Left renal cortex interstitium (tissue), 4 donors: ENCODE results near the gene GSTA5. TPM values are rescaled to one million over a fixed set of nuclear protein-coding genes. Genes with fewer than 3 reads are reported as not detected.
"Not testable (repeated sequence)": the region's sequence is repeated elsewhere in the genome, so short reads cannot be mapped to it uniquely, and the experiment has no call there.

Source experiments
- DNase-seq, 4 donors: peaks; one replicate each; pipeline ENCODE4 v3.0.0-alpha.2; 2013; ENCODE audit warnings: low read depth in 4 of 4, low spot score in 2 of 4, missing footprints in 1 of 4
- polyA plus RNA-seq, 4 donors: library from polyadenylated mRNA; unstranded; fragments of 120-200 nt; gene quantifications; one replicate each; pipeline ENCODE4 v1.2.1, GENCODE V29; 2013; ENCODE audit not compliant: insufficient read length in 4 of 4

The GSTA5 gene
- polyA plus RNA-seq, 4 donors, result not detected

DNA sequence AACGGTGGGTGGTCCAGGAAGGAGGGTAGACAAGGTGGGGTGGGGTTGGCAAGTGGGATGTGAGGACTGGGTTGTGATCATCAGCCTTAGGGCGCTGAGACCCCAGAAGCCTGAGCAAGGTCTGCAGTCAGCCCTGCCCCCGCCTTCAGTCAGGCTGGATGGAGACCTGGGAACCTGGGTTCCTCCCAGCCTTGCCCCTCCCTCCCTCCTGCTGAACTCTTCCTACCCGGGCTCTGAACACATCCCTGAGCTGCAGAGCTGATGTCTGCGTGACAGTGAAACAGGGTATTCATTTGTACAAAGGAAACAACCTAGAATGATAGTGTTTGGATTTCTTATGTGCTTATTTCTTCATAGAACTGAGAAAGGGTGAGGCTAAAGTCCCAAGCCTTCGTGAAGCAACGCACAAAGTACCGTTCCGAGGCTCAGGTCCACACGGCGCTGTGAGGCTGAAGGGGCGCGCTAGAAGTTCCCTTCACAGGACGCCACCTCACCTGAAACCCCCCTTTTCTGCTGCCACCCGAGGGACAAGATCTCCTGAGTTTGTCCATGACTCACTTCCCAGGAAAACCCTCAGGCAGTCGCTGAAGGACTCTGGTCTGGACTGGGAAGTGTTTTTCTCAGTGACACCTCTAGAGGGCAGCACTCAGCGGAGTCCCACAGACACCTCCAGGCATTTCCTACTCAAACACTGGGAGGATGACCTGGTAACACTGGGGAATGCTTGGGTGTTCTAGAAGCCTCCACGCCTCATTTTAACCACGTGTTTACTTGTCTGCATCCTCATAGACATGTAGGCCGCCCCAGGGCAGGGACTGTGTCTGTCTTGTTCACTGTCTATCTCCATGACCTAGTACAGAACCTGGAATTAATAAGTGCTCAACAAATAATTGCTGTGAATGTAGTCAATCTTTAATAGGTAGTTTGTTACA is 1.2 kb downstream of the GSTA5 start:
- peak in 1 of 4 donors; percentile 2 for DNase-seq

GRCh38 chr6:52834481-52834880 is 6.1 kb downstream of the GSTA5 start:
- DNase-seq, result no peak

GRCh38 chr6:52830869-52831268 is 9.7 kb downstream of the GSTA5 start:
- DNase-seq, result not testable (repeated sequence)

DNA sequence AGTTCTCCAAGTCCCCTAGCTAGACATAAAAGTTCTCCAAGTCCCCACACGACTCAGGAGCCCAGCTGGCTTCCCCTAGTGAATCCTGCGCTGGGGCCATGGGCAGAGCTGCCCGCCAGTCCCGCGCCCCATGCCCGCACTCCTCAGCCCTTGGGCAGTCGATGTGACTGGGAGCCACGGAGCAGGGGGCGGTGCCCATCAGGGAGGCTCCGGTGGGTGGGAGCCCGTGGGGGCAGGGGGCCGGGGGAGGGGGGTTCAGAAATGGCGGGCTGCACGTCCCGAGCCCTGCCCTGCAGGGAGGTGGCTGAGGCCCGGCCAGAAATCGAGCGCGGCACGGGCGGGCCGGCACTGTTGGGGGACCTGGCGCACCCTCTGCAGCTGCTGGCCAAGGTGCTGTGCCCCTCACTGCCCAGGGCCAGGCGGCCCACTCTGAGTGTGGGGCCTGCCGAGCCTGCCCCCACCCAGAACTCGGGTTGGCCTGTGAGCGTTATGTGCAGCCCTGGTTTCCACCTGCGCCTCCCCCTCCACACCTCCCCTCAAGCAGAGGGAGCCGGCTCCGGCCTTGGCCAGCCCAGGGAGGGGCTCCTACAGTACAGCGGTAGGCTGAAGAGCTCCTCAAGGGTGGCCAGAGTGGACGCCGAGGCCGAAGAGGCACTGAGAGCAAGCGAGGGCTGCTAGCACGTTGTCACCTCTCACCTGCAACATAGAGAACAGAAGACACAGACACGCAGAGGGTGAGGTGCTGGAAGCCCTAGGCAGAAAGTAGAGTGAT is 11.4 kb downstream of the GSTA5 start:
- no peak for DNase-seq

DNA sequence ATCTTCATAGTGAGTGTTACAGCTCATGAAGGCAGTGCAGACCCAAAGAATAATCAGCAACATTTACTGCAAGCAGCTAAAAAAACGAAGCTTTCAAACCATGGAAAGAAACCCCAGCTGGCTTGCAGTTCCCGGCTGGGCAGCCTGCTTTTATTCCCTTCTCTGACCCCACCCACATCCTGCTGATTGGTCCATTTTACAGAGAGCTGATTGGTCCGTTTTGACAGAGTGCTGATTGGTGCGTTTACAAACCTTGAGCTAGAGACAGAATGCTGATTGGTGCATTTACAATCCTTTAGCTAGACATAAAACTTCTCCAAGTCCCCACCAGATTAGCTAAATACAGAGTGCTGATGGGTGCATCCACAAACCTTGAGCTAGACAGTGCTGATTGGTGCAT is 12.0 kb downstream of the GSTA5 start:
- not testable (repeated sequence) for DNase-seq

DNA sequence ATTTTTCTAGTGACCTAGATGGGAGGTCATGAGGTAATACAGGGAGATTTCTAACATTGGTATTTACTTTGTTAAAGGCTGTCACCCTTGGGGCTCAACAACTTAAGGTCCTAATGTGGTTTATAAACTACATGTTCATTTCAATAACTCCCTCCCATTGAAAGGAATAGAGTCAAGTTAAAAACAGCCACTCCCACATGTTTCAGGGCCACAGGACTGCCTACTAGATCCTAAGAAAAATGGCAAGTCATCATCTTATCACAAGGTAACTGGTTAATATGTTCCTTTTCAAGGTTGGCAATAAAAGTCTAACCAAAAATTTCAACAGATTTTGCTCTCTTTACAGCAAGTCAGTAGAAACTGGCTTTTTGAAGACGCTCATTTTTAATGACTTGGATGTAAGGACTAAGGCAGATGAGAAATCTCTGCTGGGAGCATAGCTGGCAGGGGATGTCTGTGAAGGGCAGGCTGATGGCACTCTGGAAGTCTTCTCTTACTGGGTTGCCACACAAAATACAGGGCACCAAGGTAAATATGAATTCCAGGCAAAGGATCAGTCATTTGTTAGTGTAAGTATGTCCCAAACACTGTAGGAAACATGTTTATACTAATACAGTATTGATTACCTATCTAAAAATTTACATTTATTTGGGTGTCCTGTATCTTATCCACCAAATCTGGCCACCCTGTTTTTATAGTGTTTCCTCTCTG is 13.4 kb downstream of the GSTA5 start:
- not testable (repeated sequence) for DNase-seq

DNA sequence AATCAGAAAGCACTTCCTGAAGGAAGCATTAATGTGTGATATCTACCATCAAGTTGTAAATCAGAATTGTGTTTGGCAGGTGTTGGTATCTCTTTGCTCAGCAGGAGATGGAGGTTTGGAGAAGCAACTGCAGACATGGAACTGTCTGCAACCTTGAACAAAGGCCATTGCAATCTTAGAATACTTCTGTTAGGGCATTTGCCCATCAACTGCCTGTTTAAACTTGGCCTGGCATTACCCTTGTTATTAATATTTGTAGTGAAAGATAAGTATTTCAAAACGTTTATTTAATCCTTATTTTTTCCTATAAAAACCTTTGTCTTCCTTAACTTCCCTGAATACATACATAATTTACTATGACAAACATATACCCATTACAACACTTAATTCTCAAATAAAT is 14.1 kb downstream of the GSTA5 start:
- DNase-seq, result no peak

DNA sequence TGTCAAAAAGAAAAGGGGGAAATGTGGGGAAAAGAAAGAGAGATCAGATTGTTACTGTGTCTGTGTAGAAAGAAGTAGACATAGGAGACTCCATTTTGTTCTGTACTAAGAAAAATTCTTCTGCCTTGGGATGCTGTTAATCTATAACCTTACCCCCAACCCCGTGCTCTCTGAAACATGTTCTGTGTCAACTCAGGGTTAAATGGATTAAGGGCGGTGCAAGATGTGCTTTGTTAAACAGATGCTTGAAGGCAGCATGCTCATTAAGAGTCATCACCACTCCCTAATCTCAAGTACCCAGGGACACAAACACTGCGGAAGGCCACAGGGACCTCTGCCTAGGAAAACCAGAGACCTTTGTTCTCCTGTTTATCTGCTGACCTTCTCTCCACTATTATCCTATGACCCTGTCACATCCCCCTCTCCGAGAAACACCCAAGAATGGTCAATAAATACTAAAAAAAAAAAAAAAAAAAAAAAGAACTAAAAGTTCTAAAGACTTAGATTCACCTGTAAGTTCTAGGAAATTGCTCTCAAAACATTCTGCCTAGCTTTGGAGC is 14.6 kb downstream of the GSTA5 start:
- DNase-seq, result not testable (repeated sequence)

- DNase-seq, result not testable (repeated sequence)
Observed at GRCh38 chr6:52825270-52825793, 15.3 kb downstream of the GSTA5 start.

GRCh38 chr6:52821842-52822241 is 18.8 kb downstream of the GSTA5 start:
- DNase-seq, result no peak

- DNase-seq, result no peak
Observed at GRCh38 chr6:52820198-52820597, 20.4 kb downstream of the GSTA5 start.

- peak in 1 of 4 donors; percentile 2 for DNase-seq
Observed at GRCh38 chr6:52815167-52816092, 25.2 kb downstream of the GSTA5 start.

- not testable (repeated sequence) for DNase-seq
Observed at GRCh38 chr6:52814545-52814944, 26.1 kb downstream of the GSTA5 start.

DNA sequence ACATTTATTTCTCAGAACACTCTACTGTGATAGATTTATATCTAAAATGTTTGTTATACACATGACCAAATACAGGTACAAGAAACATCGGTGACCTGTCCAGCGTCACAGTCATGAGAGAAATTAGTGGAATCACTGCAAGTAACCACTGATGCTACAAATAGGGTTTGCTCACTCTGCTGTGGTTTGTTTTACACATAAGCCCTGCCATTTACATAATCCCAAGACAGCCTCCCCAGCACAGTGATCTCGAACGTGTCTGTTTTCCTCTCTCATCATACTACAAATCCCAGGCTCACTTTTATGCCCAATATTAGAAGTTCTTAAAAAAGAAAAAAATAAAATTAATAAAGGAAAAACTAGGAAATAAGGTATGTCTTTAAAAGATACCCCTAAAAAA is 30.8 kb downstream of the GSTA5 start:
- DNase-seq, result not testable (repeated sequence)

- DNase-seq, result no peak
Observed at GRCh38 chr6:52808660-52809059, 32.0 kb downstream of the GSTA5 start.

GRCh38 chr6:52803668-52804255 is 36.9 kb downstream of the GSTA5 start, which contains the start of gene GSTA1:
GSTA1 (minus strand) TSS chr6:52803816; CDS start chr6:52799267, 4,549 bp downstream.
- not testable (repeated sequence) for DNase-seq

GRCh38 chr6:52802806-52803205 is 37.8 kb downstream of the GSTA5 start:
- no peak for DNase-seq

DNA sequence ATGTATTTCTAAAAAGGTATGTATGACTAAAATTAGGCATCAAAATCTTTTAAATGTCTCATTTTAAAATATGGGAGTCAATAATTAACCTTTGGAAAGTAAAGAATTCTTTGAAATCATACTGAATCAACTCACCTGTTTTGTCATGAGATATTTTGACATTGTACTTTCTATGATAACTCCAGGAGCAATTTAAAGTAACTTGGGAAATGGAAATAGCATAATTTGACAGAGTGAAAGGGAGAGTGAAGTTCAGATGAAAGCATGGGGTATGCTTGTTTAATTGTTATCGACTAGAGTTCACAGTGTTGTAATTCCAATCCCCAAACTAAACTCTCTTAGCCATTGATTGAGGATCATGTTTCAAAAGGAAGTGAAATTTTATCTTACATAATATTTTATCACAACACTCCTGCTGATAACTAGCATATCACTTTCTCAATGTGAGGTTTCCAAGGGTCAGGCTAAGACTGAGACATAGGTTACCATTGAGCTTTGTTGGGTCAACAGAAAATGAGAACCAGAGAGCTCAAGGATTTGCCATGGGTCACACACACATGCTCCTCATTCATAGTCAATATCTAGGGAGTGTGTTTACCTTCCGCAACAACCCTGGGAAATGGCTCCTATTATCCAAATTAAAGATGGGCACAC is 39.3 kb downstream of the GSTA5 start:
- DNase-seq, result no peak
